AG09319 (cell line): ENCODE data around the gene ZNRF1.

ENCODE experiments used
- DNase-seq: peaks from one replicate; pipeline ENCODE4 v3.0.0-alpha.2; 2010; ENCODE audit warnings: low read depth; ENCODE audit errors: extremely low read depth
- CTCF ChIP-seq: IDR thresholded peaks from 2 replicates; pipeline ENCODE4 v1.5.1; 2011; ENCODE audit warnings: low read depth, mild to moderate bottlenecking, inconsistent platforms, low read length, moderate library complexity

Gene ZNRF1

GRCh38 chr16:75083813-75084212 lies 85.0 kb downstream of the ZNRF1 start:
- DNase-seq: no peak
- TF ChIP-seq CTCF: no peak

- DNase-seq: no peak
- no peak for TF ChIP-seq CTCF
Observed at GRCh38 chr16:75085556-75085955, 86.7 kb downstream of the ZNRF1 start.

GRCh38 chr16:75086281-75086680 lies 87.5 kb downstream of the ZNRF1 start:
- no peak for DNase-seq
- TF ChIP-seq CTCF: no peak

GRCh38 chr16:75086688-75087374 lies 88.0 kb downstream of the ZNRF1 start:
- TF ChIP-seq CTCF: no peak
- DNase-seq: no peak

GRCh38 chr16:75087375-75087979 lies 88.7 kb downstream of the ZNRF1 start:
- DNase-seq: peak; percentile 31
- TF ChIP-seq CTCF: no peak

- DNase-seq: no peak
- TF ChIP-seq CTCF: no peak
Observed at GRCh38 chr16:75088216-75088615, 89.4 kb downstream of the ZNRF1 start.

- no peak for DNase-seq
Observed at GRCh38 chr16:75088934-75089333, 90.1 kb downstream of the ZNRF1 start.

More at GRCh38 chr16:75088934-75089333, 90.1 kb downstream of the ZNRF1 start:
- no peak for TF ChIP-seq CTCF
